GM12892 (cell line): ENCODE data around the gene CDK5.

Experiments used
- POLR2A ChIP-seq: IDR thresholded peaks from 2 replicates; pipeline ENCODE4 v1.6.1; 2011; ENCODE audit warnings: low read depth, low read length, control low read depth
- POLR2AphosphoS5 ChIP-seq: IDR thresholded peaks from 2 replicates; pipeline ENCODE4 v1.6.1; 2011; ENCODE audit warnings: low read depth, low read length, control low read depth
- TAF1 ChIP-seq: IDR thresholded peaks from 2 replicates; pipeline ENCODE4 v1.6.1; 2011; ENCODE audit warnings: low read depth, mild to moderate bottlenecking, control low read depth, low read length, borderline replicate concordance

GRCh38 chr7:151010037-151010306 lies 47.7 kb downstream of the CDK5 start:
- no peak for TF ChIP-seq POLR2A
- no peak for TF ChIP-seq POLR2AphosphoS5
- TF ChIP-seq TAF1: no peak
